GM19324 (cell line): ENCODE results near the gene ATG7.
"Not testable (repeated sequence)": the region's sequence is repeated elsewhere in the genome, so short reads cannot be mapped to it uniquely, and the experiment has no call there.

Source experiments
- ATAC-seq: cut with Tn5 transposase; IDR thresholded peaks from one replicate; pipeline ENCODE4 v1.9.1; 2021; ENCODE audit warnings: mild to moderate bottlenecking, moderate library complexity; ENCODE audit not compliant: unreplicated experiment, low FRiP score

Gene ATG7

DNA sequence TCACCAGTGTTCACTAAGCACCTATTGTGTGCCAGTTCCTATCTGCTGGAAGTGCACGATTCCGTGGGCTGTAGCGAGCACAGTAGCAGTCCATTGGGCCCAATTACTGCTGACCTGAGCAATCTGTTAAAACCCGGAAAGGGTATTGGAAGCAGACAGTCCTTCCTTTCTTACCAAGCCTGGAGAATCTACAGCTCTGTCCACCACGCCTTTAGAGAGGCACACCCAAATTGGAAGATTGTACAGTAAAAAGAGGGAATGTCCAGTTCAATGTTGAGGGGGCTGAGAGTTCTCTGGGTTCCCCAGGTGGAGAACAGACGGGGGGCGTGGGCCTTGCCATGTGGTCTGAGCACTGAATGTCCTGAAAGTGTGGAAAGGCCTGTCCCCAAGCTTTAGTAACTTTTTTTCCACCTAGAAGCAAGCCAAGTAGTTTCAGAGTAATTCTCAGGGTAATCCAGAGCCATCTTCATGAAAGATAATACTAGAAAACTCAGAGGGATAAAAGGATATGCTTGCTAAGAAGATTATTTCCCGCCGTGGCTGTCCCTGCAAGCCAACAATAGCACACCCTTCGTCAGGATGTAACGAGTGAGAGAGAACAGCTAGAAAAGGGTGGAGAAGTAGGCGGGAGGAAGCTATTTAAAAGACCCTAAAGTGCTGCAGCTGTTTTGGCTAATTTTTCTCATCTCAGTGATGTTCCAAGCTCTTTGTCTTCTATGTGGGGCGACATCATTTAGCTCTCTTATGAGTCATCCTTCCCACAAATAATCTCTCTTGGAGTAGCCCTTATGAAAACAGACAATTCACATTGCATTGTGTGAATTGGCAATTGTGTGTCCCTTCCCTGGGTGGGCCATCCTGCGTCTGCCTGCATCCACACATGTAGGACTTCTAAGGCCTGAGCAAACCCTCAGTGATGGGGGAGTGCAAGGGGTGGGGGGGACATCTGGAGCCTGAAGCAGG lies 181.0 kb downstream of the ATG7 start:
- no peak for ATAC-seq

DNA sequence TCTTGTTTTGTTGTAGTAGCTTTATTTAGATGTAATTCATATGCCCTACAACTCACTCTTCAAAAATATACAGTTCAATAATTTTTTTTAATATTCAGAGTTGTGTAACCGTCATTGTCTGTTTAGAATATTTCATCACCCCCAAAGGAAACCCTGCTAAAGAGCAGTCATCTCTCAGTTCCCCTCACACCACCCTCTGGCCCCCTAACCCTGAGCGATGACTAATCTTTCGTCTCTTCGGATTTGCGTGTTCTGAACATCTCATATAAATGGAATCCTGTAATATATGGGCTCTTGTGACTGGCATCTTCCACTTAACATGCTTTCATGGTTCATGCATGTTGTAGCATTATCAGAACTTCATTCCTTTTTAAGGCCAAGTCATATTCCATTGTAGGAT lies 183.8 kb downstream of the ATG7 start:
- ATAC-seq, result no peak

DNA sequence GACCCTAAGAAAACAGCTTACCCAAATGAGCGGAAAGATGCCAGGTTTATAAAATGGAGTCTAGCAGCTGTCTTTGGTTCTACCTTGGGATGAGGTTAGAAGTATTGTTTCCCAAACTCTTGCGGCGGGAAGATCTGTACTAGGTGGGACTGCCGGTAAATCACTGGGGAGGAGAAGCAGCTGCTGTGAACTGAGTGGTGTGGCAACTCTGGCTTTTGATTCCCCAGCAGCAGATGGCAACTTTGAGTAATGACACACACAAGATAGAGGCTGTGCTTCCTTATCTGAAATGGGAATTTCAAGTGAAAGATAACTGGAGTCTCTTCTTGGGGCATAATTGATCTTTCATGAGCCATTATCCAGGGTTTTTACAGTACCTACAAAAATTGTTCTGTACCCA lies 184.9 kb downstream of the ATG7 start:
- no peak for ATAC-seq

DNA sequence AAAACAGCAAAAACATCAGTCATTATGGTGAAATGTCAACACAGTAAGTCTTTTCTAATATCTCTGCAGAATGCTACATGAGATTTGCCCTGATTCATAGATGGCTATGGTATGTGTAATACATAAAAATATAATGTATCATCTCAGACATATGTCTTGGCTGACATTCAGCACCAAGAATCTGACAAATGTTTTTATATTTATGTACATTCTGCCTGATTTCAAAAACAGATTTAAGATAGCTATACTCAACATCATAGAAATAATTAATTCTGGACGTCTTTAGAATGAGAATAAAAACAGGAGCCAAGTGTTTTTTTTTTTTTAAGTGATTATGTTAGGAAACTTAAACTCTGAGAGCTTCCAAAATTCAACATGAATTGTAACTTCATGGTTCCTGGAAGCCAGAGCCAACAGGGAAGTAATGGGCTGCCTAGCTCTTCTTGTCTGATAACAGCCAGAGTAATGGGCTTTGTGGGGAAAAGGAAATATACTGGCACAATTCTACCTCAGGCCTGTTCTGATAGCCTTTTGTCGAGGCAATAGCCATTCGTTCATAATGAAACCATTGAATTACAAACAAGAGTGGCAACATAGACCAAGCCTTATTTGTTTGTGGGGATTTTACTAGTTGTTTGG lies 187.1 kb downstream of the ATG7 start:
- no peak for ATAC-seq

DNA sequence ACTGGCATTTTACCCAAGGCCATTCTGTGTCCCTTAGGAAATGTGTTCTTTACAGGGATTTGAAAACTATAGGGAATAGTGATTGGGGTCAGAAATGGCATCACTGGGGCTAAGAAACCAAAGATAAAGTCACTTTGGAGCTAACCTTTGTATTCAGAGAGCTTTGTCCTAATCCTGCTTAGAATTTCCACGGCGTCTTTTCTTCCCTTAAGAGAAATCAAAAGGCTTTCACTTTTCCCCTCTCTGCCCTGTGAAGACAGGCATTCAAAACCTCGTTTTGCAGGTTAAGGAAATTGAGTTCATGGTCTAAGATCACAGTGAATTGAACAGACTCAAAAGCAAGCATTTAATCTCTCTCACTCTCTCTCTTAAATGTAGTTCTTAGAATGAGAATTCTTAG lies 189.0 kb downstream of the ATG7 start:
- ATAC-seq, result no peak

DNA sequence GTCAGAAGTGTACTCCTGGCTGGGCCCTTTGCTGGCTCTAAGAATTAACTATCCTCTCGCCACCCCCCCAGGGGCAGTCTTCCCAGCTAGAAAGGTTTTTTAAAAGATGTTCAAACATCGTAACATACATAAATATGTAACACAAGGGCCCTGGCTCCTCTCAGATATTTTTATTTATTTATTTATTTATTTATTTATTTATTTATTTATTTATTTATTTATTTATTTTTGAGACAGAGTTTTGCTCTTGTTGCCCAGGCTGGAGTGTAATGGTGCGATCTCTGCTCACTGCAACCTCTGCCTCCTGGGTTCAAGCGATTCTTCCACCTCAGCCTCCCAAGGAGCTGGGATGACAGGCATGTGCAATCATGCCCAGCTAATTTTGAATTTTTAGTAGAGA lies 190.5 kb downstream of the ATG7 start:
- not testable (repeated sequence) for ATAC-seq

DNA sequence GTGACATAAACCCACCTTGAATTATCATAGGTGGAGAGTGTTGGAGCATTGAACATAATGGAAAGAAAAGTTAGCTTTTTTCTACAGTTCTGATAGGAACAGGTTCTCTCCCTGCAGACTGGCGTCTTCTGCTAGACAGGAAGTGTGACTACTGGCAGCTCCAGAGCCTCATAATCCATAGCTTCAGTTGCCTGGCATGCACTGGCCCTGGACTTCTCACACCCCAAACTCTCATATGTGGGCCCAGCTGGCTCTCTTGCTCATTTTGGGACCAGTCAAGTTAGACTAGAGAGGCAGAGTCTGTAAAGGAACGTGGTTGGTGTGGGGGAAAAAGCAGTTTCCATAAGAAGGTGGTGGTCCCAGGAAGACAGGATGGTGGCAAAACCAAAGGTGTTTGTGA lies 191.4 kb downstream of the ATG7 start:
- ATAC-seq, result no peak

DNA sequence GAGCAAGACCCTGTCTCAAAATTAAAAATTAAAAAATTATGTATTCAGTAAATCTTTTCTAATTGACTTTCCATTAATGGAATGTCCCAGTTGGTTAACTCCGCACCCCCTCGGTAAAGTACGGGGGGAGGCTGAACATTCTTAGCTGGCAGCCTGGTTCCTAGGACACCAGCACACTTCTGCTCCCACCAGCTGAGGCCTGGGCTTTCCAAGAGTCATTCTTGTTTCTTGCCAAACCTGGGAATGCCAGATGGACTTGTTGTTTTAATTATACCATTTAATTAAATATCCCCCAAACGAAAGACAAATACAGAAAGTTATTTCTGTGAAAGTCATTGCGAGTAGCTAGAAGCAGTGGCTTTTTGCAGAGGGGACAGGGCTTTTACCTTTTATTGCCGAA lies 192.2 kb downstream of the ATG7 start:
- no peak for ATAC-seq

DNA sequence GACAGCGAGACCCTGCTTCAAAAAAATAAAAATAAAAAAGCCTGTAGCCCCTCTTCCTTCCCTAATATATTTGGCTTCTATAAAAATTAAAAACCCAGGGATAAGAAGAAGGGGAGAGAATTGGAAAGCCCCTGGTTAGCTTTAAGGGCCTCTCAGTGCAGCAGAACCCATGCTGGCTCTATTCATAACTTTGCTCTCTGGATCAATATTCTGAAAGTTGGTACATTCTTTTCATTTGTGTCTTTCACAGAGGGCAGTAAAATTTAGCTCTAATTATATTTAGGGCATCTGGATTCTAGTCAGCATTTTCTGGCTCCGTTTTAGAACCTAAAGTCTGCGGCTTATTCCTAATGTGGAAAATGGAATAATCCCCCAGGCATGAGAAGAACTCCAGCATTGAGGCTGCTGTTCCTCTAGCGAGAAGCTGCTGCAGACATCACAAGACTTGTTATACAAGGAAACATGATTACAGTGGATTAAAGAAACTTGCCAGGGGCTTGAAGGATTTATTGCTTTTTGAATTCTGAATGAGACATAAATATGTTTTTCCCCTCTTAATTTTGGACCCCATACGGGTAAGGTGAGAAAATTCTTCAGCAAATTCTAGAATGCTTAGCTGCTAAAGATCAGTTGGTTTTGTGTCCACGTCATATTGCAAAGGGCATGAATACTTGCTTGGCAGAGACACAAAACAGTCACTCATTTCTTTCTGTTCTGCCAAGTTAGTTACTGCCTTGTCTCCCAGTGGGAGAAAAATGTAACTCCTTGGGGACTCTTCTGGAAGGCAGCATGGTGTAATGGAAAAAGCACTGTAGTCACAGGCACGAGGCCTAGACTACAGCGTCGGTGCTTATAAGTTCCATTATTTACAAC lies 193.8 kb downstream of the ATG7 start:
- ATAC-seq, result no peak

DNA sequence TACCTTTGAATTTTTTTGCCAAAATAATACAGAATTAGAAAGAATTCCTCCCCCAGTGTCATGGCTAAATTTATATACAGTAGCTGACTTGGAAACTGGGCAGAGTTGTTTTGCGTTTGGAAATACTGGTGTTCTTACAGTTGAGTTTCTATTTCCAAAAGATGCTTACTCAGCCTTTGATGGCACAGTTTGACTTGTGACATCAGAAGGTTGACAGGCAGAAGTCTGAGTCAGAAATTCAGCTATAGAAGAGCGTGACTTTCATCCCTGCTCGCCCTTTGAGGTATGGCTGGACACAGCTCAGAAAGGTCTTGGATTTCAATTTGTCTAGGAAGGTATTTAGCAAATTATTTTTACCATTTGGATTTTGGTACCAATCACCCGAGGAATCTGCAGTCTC lies 195.7 kb downstream of the ATG7 start:
- no peak for ATAC-seq

DNA sequence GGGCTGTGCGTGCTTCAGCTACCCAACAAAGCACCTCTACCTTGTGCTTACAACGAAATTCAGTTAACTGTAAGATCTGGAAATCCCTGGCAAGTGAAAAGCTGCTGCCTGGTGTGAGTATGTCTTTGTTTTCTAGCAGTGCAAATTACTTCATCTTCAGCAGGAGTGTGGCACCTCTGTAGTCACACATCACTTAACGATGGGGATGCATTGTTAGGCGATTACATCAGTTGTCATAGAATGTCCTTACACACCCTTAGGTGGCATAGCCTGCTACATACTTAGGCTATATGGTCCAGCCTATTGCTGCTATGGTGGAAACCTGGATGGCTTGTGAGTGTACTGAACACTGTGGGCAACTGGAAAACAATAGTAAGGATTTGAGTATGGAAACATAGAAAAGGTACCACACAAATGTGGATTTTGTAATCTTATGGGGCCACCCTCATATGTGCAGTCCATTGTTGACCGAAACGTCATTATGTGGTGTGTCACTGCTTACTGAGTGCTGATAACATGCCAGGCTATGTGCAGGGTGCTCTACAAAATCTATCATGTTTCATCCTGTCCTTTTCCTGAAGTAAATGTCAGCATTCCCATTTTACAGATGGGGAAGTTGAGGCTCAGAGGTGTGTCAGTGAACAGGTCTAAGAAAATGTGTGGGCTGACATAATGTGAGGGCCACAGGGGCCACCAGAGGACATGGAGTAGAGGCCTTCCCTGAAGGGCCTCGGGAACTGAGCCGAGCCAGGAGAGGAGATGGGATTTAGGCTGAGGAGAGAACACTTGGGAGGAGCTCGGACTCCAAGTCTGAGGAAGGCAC lies 198.0 kb downstream of the ATG7 start:
- no peak for ATAC-seq

DNA sequence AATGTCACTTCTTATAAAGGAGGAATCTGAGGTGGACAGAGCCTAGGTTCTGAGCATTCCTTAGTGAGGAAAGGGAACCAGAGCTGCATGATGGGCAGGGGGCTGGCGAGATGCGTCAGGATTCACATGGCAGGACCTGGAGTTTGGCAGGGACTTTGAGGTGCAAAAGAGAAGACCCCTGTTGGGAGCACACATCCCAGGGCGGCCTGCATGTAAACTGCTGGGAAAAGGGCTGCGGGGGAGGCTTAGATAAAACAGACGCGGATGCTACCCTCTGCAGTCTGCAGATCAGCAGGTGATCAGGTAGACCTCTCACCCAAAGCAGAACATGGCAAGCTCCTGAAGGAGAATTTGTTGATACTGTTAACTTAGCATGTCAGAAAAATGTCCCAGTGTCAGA lies 203.1 kb downstream of the ATG7 start:
- no peak for ATAC-seq

DNA sequence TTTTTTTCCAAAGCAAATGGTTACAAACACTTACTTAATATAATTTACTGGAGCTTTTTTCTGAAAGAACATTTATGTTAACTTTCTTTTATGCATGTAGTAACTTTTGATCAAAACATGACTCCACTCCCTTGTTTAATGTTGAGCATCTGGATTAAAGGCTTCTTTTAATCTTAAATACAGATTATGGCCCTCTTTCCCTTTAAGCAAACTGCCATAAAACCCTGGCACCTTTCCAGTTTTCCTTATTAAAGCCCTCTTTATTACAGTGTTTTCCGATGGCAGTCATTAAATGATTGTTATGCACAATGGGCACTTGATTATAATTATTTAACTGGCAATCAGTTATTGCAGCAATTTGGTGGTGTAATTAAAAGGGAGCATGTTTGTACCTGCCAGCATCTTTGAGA lies 204.5 kb downstream of the ATG7 start:
- no peak for ATAC-seq

DNA sequence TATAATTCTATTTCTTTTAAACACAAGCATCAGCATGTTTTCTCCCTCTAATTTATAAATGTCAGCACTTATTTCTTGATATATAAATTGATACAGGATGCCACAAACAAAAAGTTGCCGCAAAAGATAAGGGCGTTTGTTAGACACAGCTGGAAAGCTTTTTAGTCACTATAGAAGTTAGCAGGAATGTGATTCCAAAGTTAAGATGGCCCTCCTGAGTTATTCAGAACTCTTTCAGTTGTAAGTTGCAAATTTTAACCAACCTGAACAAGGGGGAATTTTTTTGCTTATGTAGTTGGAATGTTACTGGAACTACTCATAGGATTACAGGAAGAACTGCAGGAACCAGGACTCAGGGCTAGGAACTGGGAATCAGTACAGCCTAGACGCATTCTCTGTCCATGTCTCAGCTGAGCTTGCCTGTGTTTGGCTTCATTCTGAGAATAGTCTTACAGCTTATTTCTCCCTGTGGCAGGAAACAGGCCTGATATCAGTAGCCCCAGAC lies 205.3 kb downstream of the ATG7 start:
- ATAC-seq, result no peak

DNA sequence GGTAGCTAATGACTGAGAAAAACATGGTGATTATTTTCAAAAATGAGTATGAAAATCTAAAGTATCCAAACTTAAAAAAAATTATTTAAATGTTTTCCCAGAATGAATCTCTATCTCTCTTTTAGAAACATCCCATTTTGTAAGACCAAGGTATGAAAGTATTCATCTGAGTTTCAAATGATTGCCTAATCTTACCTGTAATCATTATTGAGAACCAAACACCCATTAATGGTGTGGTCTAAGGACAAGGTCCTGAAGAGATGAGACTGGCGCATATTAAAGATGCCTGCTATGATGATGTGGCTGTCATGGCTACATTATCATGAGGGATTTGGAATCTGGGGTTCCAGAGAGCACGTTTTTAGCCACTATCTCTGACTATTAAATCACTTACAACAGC lies 206.0 kb downstream of the ATG7 start:
- ATAC-seq, result no peak

DNA sequence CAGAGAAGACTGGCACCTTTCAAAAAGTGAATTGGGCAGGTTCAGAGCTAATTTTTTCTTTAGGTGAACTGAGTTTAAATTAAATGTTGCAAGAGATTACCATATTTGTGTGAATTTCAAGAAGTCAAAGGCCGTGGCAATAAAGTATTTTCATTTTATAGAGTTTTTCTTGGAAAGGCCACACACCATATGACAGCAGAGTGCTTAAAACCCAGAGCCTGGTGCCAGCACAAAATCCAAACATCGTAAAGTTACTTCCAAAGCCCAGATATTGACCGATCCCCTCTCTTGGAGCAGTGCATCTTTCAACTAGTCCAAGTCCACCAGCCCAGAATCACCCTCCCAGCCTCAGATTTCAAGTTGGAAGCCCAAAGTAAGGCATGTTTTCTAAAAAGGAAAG lies 207.0 kb downstream of the ATG7 start:
- ATAC-seq, result no peak

DNA sequence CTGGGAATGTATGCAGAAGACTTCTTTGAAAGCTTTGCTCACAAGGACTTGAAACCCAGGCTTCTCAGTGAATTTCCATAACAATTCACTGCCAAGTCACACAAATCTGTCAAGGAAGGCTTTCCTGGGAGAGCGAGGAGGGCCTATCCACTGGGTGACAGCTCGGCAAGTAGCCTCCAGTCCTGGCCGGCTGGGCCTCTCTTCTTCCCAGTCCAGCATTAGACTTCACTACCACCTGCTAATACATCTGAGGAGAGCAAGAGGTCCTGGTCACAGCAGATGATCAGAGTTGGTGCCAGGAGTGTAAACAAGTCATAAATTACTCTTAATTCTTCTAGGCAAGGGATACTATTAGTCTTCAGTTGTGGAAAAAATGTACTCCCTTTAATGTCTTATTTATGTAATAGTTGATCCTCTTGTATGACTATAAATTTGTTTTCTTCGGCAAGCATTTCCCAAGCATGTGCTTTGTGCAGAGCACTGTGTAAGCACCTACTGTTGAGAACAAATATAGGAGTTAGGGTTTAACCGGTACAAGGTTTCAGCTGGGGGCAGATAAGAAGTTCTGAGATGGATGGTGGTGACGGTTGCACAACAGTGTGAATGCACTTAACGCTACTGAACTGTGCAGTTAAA lies 208.6 kb downstream of the ATG7 start:
- no peak for ATAC-seq

DNA sequence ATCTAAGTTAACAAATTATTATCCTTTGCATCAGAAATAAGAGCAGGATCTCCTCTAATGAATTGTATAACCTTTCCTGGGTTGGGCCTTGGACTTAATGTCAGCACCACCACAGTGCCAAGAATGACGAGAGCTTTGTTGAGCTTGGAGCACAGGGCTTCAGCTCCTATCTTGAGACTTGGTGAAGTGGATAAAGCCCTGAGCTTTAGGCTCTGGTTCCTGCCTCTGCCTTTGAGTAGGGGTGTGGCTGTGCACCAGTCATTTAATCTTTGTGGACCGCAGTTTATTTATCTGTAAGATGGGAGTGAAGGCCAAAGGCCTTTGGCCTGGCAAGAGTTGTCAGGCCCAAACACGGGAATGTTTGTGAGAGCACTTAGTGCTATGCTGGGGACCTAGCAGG lies 209.4 kb downstream of the ATG7 start:
- ATAC-seq, result no peak

DNA sequence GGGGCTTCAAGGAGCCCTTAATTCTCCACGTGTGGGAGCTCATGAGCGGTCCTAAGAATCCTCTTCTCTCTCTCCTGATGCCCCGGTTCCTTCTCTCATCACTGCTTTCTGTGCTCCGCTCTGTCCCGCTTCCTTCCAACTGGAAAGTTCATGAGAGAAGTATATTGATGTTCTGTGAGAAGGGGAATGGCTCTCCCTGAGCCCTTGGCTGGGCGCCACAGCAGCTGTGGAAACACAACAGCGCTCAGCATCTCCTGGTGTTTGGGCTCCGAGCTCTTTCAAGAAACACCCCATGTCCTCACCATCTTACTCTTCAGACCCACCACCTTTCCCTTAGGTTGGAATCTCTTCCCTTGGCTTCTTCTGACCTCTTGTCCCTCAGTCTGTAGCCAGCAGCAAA lies 209.8 kb downstream of the ATG7 start:
- ATAC-seq, result no peak

DNA sequence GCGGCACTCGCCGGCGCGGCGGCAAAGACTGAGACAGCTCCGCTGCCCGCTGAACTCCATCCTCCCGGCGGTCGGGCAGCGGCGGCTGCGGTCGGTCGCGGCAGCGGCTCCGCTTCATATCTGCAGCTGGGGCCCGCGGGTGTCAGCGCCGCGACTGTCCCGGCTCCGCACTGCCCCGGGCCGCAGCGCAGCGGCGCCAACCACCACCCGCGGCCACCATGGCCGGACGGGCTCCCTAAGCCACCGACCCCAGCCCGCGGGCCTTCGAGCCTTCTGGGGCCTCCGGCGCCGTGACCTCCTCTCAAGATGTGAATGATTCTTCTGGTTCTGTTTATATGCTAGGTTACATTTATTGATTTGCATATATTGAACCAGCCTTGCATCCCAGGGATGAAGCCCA lies 216.2 kb downstream of the ATG7 start:
- not testable (repeated sequence) for ATAC-seq
